SW 1271 (cell line): Measurements from ENCODE around the gene NANOS2.

Experiments
- DNase-seq, 2 experiments: peaks; one replicate each; lab custom pipeline; 2025; lab: John Stamatoyannopoulos, UW

NANOS2 gene

GRCh38 chr19:45913874-45914830, at the start of gene NANOS2:
TSS of gene NANOS2 (minus strand) at chr19:45914778. CDS start at chr19:45914693, 85 bp downstream.
- DNase-seq = no peak

- DNase-seq = no peak
Observed at GRCh38 chr19:45962021-45962420, 47.4 kb upstream of the NANOS2 start.

- DNase-seq = no peak
Observed at GRCh38 chr19:45960595-45961235, 46.1 kb upstream of the NANOS2 start.

GRCh38 chr19:45959517-45960025, 45.0 kb upstream of the NANOS2 start:
- DNase-seq = no peak

GRCh38 chr19:45958769-45959516, 44.4 kb upstream of the NANOS2 start:
- no peak for DNase-seq

GRCh38 chr19:45958320-45958719, 43.7 kb upstream of the NANOS2 start:
- no peak for DNase-seq

GRCh38 chr19:45955905-45956608, 41.5 kb upstream of the NANOS2 start:
- no peak for DNase-seq

GRCh38 chr19:45954156-45954555, 39.6 kb upstream of the NANOS2 start:
- no peak for DNase-seq

- no peak for DNase-seq
Observed at GRCh38 chr19:45953676-45954075, 39.1 kb upstream of the NANOS2 start.

GRCh38 chr19:45952686-45953505, 38.3 kb upstream of the NANOS2 start:
- no peak for DNase-seq

- no peak for DNase-seq
Observed at GRCh38 chr19:45952341-45952685, 37.7 kb upstream of the NANOS2 start.

GRCh38 chr19:45947926-45948325, 33.3 kb upstream of the NANOS2 start:
- DNase-seq = no peak

- no peak for DNase-seq
Observed at GRCh38 chr19:45940515-45940805, 25.9 kb upstream of the NANOS2 start.

- no peak for DNase-seq
Observed at GRCh38 chr19:45939792-45940514, 25.4 kb upstream of the NANOS2 start.

GRCh38 chr19:45938733-45939319, 24.2 kb upstream of the NANOS2 start:
- DNase-seq = no peak

- no peak for DNase-seq
Observed at GRCh38 chr19:45935267-45935666, 20.7 kb upstream of the NANOS2 start.

- no peak for DNase-seq
Observed at GRCh38 chr19:45934551-45935230, 20.1 kb upstream of the NANOS2 start.

GRCh38 chr19:45933759-45934158, 19.2 kb upstream of the NANOS2 start:
- no peak for DNase-seq

- DNase-seq = no peak
Observed at GRCh38 chr19:45931055-45931454, 16.5 kb upstream of the NANOS2 start.
